Measurements from ENCODE around the gene SYNE2. TPM values are rescaled to one million over a fixed set of nuclear protein-coding genes. Genes with fewer than 3 reads are reported as not detected.

Gene SYNE2
- total RNA-seq, 1 experiment from 2014 or later = 48.5 TPM

DNA sequence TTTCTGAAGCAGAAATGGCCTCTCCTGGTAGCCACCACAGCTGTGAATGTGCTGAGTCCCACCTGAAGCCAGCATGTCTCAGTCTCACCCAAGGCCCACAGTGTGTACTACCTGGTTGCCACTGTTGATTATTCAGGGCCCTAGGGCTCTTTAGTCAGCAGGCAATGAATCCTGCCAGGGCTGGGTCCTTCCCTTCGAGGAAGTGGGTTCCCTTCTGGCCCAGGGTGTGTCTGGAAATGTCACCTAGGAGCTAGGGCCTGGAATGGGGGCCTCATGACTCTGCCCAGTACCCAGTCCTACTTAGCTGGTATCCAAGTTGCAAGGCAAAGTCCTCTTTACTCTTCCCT lies 207.4 kb downstream of the SYNE2 start:
- POLR2A ChIA-PET = no interaction called here

DNA sequence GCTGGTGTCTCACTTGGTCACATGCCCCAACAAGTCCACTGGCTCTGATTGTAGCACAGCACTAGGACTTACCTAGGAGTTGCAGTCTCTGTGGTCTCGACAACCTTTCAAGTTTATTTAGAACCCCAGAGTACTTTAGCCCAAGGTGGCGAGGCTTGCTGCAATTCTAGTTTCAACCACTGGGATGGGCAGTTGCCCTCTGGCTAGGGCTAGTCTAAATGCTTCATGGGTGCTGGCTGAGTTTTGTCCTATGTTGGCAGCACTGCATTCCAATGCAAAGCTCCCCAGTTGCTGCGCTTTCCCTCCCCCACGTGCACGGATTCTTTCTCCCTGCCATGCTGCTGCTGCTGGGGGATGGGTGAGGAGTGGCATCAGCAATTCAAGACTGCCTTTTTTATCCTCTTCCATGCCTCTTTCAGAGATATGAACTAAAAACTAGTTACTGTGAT lies 207.9 kb downstream of the SYNE2 start:
- Mint-ChIP-seq H3K36me3 (ENCODE audit: insufficient read depth, unreplicated experiment) (peaks cover 6% of the 10 kb centered on the region), H3K9me3 (ENCODE audit: unreplicated experiment) (no peaks in the 10 kb centered on the region), H3K27me3 (ENCODE audit: insufficient read depth, unreplicated experiment) (no peaks in the 10 kb centered on the region), H3K27ac (ENCODE audit: unreplicated experiment) (peak overlapping the region; percentile 64), H3K4me3 (ENCODE audit: unreplicated experiment) (no peak overlapping the region), H3K4me1 (ENCODE audit: low read depth, unreplicated experiment) (no peaks in the 10 kb centered on the region)
- CTCF ChIA-PET = no interaction called here
- no peak overlapping the region for H3K4me3 ChIP-seq (ENCODE audit: low read depth, low read length)
- peak in 1 of 2 experiments; percentile 28 for DNase-seq
- no peaks in the 10 kb centered on the region for H3K4me1 ChIP-seq
- H3K27me3 ChIP-seq (replicated peaks; ENCODE audit: control insufficient read depth, insufficient read depth, low read length) = no peaks in the 10 kb centered on the region
- no TSS peak for BruUV-seq (replicated peaks)
- POLR2A ChIA-PET = no interaction called here
- intact Hi-C loops (cut with micrococcal nuclease; ENCODE audit: unreplicated experiment) = loop anchor here (5.0 kb wide), 1 partner anchor 232 kb away; the partner anchor contains the start of gene ESR2
- no peaks in the 10 kb centered on the region for H3K9me3 ChIP-seq
- H3K36me3 ChIP-seq (ENCODE audit: control insufficient read depth, insufficient read depth, low read length) = no peaks in the 10 kb centered on the region
- TF ChIP-seq, protein P1, sequence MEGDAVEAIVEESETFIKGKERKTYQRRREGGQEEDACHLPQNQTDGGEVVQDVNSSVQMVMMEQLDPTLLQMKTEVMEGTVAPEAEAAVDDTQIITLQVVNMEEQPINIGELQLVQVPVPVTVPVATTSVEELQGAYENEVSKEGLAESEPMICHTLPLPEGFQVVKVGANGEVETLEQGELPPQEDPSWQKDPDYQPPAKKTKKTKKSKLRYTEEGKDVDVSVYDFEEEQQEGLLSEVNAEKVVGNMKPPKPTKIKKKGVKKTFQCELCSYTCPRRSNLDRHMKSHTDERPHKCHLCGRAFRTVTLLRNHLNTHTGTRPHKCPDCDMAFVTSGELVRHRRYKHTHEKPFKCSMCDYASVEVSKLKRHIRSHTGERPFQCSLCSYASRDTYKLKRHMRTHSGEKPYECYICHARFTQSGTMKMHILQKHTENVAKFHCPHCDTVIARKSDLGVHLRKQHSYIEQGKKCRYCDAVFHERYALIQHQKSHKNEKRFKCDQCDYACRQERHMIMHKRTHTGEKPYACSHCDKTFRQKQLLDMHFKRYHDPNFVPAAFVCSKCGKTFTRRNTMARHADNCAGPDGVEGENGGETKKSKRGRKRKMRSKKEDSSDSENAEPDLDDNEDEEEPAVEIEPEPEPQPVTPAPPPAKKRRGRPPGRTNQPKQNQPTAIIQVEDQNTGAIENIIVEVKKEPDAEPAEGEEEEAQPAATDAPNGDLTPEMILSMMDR (IDR thresholded peaks at IDR 0.05; ENCODE audit: insufficient read depth in 1 of 2, low read depth in 1 of 2, low read length in 1 of 2, severe bottlenecking in 1 of 2, unreplicated experiment in 1 of 2) = peak; percentile 46 to 53

More for the DNA sequence above, 207.4 kb downstream of the SYNE2 start:
- H3K27me3 Mint-ChIP-seq (ENCODE audit: insufficient read depth, unreplicated experiment) = no peaks in the 10 kb centered on the region
- peaks cover 1% of the 10 kb centered on the region for H3K36me3 Mint-ChIP-seq (ENCODE audit: insufficient read depth, unreplicated experiment)
- no peaks in the 10 kb centered on the region for H3K36me3 ChIP-seq (ENCODE audit: control insufficient read depth, insufficient read depth, low read length)
- H3K9me3 Mint-ChIP-seq (ENCODE audit: unreplicated experiment) = no peaks in the 10 kb centered on the region
- TF ChIP-seq, protein P1 (IDR thresholded peaks at IDR 0.05; ENCODE audit: insufficient read depth in 1 of 2, low read depth in 1 of 2, low read length in 1 of 2, severe bottlenecking in 1 of 2, unreplicated experiment in 1 of 2) = no peak
- intact Hi-C loops (cut with micrococcal nuclease; ENCODE audit: unreplicated experiment) = loop anchor here (5.0 kb wide), 1 partner anchor 232 kb away; the partner anchor contains the start of gene ESR2
- no peak overlapping the region for H3K27ac Mint-ChIP-seq (ENCODE audit: unreplicated experiment)
- no peak overlapping the region for H3K4me3 ChIP-seq (ENCODE audit: low read depth, low read length)
- H3K27me3 ChIP-seq (replicated peaks; ENCODE audit: control insufficient read depth, insufficient read depth, low read length) = no peaks in the 10 kb centered on the region
- BruUV-seq (replicated peaks) = no TSS peak
- no peak for DNase-seq
- no peaks in the 10 kb centered on the region for H3K4me1 ChIP-seq
- H3K9me3 ChIP-seq = no peaks in the 10 kb centered on the region
- H3K4me1 Mint-ChIP-seq (ENCODE audit: low read depth, unreplicated experiment) = no peaks in the 10 kb centered on the region
- no peak overlapping the region for H3K4me3 Mint-ChIP-seq (ENCODE audit: unreplicated experiment)
- CTCF ChIA-PET = no interaction called here

DNA sequence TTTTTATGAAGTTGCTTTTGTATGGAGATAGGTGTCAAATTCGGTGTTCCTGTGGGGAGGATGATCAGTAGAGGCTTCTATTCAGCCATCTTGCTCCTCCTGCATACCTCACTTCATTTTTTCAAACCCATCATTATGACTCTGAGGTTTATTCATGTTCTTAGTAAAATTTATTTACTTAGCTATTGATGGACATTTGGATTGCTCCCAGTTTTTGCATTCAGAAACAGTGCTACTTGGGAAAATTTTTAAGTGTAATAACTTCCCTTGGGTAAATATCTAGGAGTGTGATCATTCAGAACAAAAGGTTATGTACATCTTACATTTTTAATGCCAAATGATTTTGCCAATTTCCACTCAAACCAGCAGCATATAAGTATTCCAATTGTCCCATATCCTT lies 208.3 kb downstream of the SYNE2 start:
- H3K4me3 Mint-ChIP-seq (ENCODE audit: unreplicated experiment) = no peak overlapping the region
- CTCF ChIA-PET = no interaction called here

More for the DNA sequence above, 208.3 kb downstream of the SYNE2 start:
- H3K27me3 Mint-ChIP-seq (ENCODE audit: insufficient read depth, unreplicated experiment) = no peaks in the 10 kb centered on the region
- DNase-seq = no peak
- no peaks in the 10 kb centered on the region for H3K9me3 Mint-ChIP-seq (ENCODE audit: unreplicated experiment)
- POLR2A ChIA-PET = no interaction called here
- Histone ChIP-seq H3K4me1 (no peaks in the 10 kb centered on the region), H3K27me3 (replicated peaks; ENCODE audit: control insufficient read depth, insufficient read depth, low read length) (no peaks in the 10 kb centered on the region), H3K9me3 (no peaks in the 10 kb centered on the region), H3K36me3 (ENCODE audit: control insufficient read depth, insufficient read depth, low read length) (no peaks in the 10 kb centered on the region), H3K4me3 (ENCODE audit: low read depth, low read length) (no peak overlapping the region)
- H3K27ac Mint-ChIP-seq (ENCODE audit: unreplicated experiment) = peak overlapping the region; percentile 64
- intact Hi-C loops (cut with micrococcal nuclease; ENCODE audit: unreplicated experiment) = loop anchor here (5.0 kb wide), 1 partner anchor 231 kb away; the partner anchor contains the start of gene ESR2
- TF ChIP-seq, protein P1 (IDR thresholded peaks at IDR 0.05; ENCODE audit: insufficient read depth in 1 of 2, low read depth in 1 of 2, low read length in 1 of 2, severe bottlenecking in 1 of 2, unreplicated experiment in 1 of 2) = no peak
- peaks cover 6% of the 10 kb centered on the region for H3K36me3 Mint-ChIP-seq (ENCODE audit: insufficient read depth, unreplicated experiment)
- BruUV-seq (replicated peaks) = no TSS peak
- H3K4me1 Mint-ChIP-seq (ENCODE audit: low read depth, unreplicated experiment) = no peaks in the 10 kb centered on the region

All from Caco-2 (cell line).